Mesenteric fat pad (tissue), 1 donor: ENCODE data around the gene LMBR1L. TPM values are rescaled to one million over a fixed set of nuclear protein-coding genes. Genes with fewer than 3 reads are reported as not detected.
"Not testable (repeated sequence)": the region's sequence is repeated elsewhere in the genome, so short reads cannot be mapped to it uniquely, and the experiment has no call there.

ENCODE experiments used
- DNase-seq: peaks from one replicate; pipeline ENCODE4 v3.0.0-alpha.2; 2020; ENCODE audit warnings: low spot score
- long read RNA-seq: library from polyadenylated mRNA; unstranded; transcript quantifications from one replicate; pipeline ENCODE4 v2.0.0, GENCODE V29; 2020
- total RNA-seq: library from RNA; stranded (reverse); fragmentation: NEBNext Ultra II Directional; extraction: Animal tissue kit (Norgen Biotek cat#: 25700); gene quantifications from one replicate; pipeline ENCODE4 v1.2.1, GENCODE V29; 2021
- donor health status: DM: yes; HTN: yes; CAD: no.

Gene LMBR1L
- total RNA-seq: 46.1 TPM
- long read RNA-seq, transcript LMBR1L-201 (17 exons, 2,934 nt): major isoform, 11 of 33 reads
- long read RNA-seq, partial matches to known transcripts: 9 of 33 reads
- long read RNA-seq, other reads (novel, unspliced or antisense): 13 of 33 reads

GRCh38 chr12:49110464-49111155 is at the start of gene LMBR1L:
Gene LMBR1L (minus strand): TSS chr12:49110847. CDS start chr12:49110555, 292 bp downstream.
- peak; percentile 96 for DNase-seq

- no peak for DNase-seq
Observed at GRCh38 chr12:49160399-49160798, 49.8 kb upstream of the LMBR1L start.

- DNase-seq: peak; percentile 22
Observed at GRCh38 chr12:49154221-49154620, 43.6 kb upstream of the LMBR1L start.

DNA sequence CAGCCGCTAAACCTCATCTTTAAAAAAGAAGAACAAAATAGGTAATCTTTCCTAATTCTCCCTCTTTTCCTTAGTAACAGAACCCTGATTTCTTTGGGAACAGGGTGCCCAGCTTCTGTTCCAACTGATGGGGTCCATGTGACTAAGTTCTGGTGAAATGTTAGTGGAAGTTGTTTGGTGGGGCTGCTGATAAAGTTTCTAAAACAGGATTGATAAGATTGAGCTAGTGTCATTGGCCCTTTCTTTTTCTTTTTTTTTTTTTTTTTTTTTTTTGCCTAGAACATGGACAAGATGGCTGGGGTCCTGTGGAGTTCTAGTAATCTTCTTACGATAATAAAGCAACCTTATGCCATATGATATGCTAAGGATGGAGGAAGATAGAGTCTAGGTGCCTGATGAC is 36.7 kb upstream of the LMBR1L start:
- no peak for DNase-seq

DNA sequence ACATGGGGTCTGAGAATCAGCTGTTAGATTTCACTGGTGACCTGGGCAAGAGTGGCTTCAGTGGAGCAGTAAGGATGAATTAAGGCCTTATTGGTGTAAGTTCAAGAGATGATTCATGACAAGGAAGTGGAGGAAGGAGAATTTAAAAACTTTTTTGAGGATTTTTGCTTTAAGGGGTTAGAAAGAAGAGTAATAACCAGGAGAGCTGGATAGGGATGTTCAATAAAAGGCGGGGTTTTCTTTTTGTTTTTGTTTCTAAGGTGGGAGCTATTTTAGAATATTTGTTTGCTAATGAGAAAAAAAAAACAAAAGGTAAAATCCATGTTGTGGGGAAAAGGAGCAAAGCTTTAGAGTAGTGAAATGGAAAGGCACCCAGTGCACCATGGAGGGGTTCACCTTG is 35.8 kb upstream of the LMBR1L start:
- no peak for DNase-seq

DNA sequence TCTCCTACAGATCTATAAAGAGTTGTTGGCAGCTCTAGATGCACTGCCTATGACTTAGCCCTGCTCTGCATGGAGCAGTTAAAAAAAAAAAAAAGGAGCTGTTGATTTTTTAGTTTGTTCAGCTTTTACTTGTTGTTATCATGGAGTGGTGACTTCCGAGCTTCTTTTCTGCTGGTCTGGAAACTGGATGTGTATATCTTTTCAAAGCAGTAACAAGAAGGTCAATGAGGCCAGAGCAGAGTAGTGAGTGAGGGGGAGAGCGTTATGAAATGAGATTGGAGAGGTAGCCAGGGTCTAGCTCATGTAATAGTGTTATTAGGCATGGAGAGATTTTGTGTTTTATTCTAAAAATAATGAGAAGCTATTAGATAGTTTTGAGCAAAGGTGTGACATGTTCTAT is 33.7 kb upstream of the LMBR1L start:
- DNase-seq: peak; percentile 1

DNA sequence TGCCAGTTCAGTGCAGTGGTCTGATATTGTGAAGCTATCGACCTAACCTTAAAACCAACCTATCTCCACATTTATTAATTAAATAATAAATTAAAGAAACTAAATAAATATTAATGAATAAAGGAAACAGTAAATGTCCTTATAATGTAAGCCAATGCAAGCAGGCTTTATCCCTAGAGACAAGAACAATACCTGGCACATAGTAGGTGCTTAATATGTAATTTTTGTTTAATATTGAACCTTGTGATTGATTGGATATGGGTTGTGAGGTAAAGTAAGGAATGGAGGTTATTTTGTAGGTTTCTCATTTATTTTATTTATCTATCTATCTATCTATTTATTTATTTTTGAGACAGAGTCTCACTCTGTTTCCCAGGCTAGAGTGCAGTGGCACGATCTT is 28.4 kb upstream of the LMBR1L start:
- DNase-seq: no peak

GRCh38 chr12:49138587-49138986 is 27.9 kb upstream of the LMBR1L start:
- no peak for DNase-seq

GRCh38 chr12:49137476-49137875 is 26.8 kb upstream of the LMBR1L start:
- DNase-seq: no peak

DNA sequence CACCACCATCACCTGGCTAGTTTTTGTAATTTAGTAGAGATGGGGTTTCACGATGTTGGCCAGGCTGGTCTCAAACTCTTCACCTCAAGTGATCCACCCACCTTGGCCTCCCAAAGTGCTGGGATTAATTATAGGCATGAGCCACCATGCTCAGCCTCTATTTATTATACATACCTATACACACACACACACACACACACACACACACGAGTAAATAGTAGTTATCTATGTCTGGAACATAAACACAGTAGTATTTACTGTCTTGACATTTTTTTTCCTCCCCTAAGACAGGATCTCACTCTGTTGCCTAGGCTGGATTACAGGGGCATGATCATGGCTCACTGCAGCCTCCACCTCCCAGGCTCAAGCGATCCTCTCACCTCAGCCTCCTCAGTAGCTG is 26.4 kb upstream of the LMBR1L start:
- DNase-seq: not testable (repeated sequence)

- no peak for DNase-seq
Observed at GRCh38 chr12:49133590-49133989, 22.9 kb upstream of the LMBR1L start.

DNA sequence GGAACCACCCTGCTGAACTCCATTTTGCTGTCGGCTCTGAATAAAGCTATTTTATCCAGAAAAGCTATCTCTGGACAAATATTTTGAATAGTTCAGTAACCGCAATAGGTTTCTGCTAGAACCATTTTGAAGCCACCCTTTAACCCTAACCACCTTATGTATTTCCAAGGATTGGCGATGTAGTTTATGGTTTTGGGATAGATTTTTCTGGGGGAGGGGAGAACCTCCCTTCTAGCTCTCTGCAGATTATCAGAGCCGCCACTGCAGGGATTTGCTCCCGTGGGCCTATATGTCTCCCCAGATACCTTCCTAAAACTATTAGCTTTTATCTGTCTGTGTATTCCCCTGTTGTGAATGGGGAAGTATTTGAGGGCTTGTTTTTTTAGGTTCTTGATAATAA is 22.4 kb upstream of the LMBR1L start:
- no peak for DNase-seq

- DNase-seq: no peak
Observed at GRCh38 chr12:49131894-49132461, 21.3 kb upstream of the LMBR1L start.

DNA sequence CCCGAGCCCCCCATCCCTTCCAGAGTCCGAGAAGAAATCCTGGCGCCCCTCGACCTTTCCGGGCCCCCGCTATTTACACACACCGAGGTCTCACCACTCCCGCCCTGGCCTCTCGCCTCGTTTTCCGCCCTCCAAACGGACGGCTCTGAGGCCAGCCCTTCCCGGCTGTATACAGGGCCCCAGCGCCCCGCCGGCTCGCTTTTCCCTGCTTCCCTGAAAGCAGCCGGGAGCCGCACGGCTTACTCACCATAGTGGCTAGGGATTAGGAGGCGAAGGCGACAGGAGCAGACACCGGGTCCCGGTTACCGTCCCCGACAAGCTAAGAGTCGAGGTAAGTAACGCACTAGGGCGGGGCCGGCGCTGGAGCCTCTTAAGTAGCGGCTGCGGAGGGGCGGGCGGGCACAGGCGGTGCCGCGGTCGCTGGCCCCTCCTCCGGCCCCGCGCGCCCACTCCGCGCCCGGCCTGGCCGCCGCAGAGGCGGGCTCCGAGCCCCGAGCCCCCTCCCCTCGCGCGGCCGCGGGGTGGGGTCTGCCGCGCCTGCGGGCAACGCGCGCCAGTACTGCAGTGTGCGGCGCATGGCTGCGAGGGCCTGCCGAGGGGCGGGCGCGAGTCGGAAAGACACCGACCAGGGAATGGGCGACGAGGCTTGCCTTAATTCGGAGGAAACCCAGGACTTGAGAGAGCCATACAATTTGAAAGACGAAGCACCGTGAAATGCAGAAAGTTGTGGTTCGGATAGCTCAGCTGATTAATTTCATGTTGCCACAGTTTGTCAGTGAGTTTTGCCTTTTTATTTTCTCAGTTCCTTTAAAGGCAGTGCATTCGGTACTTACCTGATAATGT is 20.6 kb upstream of the LMBR1L start, which contains the start of gene TUBA1B:
TUBA1B (minus strand) TSS at position 345 of the 843 bp plus-strand sequence; CDS start at position 250, 95 bp downstream.
- DNase-seq: peak; percentile 97

- DNase-seq: peak; percentile 98
Observed at GRCh38 chr12:49130151-49131050, 19.8 kb upstream of the LMBR1L start.

DNA sequence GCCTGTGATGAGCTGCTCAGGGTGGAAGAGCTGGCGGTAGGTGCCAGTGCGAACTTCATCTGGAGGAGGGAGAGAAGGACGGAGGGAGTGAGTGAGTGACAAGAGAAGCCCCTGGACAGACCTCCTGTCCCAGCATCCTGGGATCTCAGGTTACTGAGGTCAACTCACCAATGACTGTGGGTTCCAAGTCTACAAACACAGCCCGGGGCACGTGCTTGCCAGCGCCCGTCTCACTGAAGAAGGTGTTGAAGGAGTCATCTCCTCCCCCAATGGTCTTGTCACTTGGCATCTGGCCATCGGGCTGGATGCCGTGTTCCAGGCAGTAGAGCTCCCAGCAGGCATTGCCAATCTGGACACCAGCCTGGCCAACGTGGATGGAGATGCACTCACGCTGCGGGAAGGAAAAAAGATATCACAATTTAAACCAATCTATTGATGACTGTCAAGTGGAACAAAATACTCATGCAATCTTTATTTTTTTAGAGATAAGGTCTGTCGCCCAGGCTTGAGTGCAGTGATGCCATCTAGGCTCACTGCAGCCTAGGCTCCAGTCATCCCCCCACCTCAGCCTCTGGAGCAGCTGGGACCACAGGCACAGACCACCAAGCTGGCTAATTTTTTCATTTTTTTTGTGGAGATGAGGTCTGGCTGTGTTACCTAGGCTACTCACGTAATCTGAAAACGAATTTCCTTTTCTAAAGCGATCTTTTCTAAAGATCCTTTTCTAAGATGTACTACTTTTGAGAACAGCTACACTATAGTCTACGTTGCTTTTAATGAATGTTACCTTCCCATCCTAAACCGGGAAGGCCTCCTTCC is 18.9 kb upstream of the LMBR1L start:
- DNase-seq: no peak

- DNase-seq: not testable (repeated sequence)
Observed at GRCh38 chr12:49127971-49128370, 17.3 kb upstream of the LMBR1L start.

- DNase-seq: no peak
Observed at GRCh38 chr12:49126852-49127763, 16.5 kb upstream of the LMBR1L start.
